ENCODE measurements around the gene PHF14.

PHF14 gene

DNA sequence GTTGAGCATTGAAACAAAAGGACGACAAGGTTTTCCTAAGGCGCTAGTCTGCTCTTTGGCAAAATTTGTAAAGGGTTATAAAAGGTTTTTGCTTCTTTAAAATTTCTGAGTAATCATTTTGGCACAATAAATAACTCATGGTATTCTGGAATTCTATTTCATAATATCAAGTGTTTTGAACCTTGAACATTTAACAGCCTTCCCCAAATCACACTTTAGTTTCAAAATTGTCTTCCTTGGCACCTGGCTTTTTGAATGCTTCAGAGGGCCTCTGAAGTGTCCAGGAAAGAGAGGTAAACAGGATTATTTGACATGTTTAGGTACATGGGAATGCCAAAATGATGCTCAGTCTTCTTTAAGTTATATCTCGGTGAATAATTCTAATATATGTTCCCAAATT is 220.8 kb downstream of the PHF14 start:
- no peak for TF ChIP-seq CTCF (IDR thresholded peaks at IDR 0.05; ENCODE audit: insufficient read depth, low read depth, low read length, missing control alignments)
- DNase-seq (ENCODE audit: low read depth): no peak

GRCh38 chr7:11195502-11195901 is 221.8 kb downstream of the PHF14 start:
- H3K4me3 ChIP-seq (ENCODE audit: low read length): no peak overlapping the region
- no peak for DNase-seq (ENCODE audit: low read depth)
- TF ChIP-seq CTCF (IDR thresholded peaks at IDR 0.05; ENCODE audit: insufficient read depth, low read depth, low read length, missing control alignments): no peak

More for the DNA sequence above, 220.8 kb downstream of the PHF14 start:
- H3K4me3 ChIP-seq (ENCODE audit: low read length): no peak overlapping the region

DNA sequence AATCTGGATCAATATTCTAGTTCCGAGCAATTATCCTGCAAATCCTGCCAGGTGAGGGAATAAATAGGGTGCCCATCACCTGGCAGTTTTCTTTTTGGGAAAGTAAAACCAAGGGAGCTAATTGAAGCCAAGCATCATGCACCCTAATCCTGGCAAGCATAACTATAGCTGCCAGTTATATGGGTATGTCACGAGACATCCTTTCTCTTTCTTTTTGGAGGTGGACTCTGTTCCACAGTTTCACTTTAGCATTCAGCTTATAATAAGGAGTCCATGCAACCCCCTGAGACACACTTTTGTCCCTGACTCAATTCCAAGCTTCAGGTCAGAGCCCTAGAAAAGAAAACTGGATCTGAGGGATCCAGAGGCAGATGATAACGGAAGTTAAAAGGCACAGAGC is 222.5 kb downstream of the PHF14 start:
- TF ChIP-seq CTCF (IDR thresholded peaks at IDR 0.05; ENCODE audit: insufficient read depth, low read depth, low read length, missing control alignments): no peak
- DNase-seq (ENCODE audit: low read depth): no peak
- H3K4me3 ChIP-seq (ENCODE audit: low read length): no peak overlapping the region

GRCh38 chr7:11203224-11203623 is 229.6 kb downstream of the PHF14 start:
- no peak overlapping the region for H3K4me3 ChIP-seq (ENCODE audit: low read length)
- no peak for DNase-seq (ENCODE audit: low read depth)
- TF ChIP-seq CTCF (IDR thresholded peaks at IDR 0.05; ENCODE audit: insufficient read depth, low read depth, low read length, missing control alignments): no peak

GRCh38 chr7:11203683-11204082 is 230.0 kb downstream of the PHF14 start:
- no peak overlapping the region for H3K4me3 ChIP-seq (ENCODE audit: low read length)
- no peak for TF ChIP-seq CTCF (IDR thresholded peaks at IDR 0.05; ENCODE audit: insufficient read depth, low read depth, low read length, missing control alignments)
- DNase-seq (ENCODE audit: low read depth): no peak

GRCh38 chr7:11206177-11206899 is 232.7 kb downstream of the PHF14 start:
- no peak for TF ChIP-seq CTCF (IDR thresholded peaks at IDR 0.05; ENCODE audit: insufficient read depth, low read depth, low read length, missing control alignments)
- peak; percentile 5 for DNase-seq (ENCODE audit: low read depth)
- no peak overlapping the region for H3K4me3 ChIP-seq (ENCODE audit: low read length)

DNA sequence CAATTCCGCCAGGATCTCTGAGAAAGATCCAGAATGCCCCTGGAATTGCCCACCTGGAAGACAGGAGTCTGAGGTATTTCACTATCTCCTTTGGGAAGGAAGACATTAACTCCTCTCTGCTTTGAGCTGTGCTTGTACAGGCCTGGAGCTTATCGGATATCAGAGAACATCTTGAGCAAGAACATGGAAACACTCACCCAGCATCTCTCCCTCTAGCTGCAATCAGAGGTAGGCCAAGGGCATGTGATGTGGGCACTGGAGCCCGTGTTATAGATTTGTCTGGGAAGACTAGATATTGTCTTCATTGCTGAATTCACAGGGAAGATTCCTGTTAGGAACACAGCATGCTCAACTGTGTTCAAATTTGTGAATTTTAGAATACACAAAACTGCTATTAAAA is 233.9 kb downstream of the PHF14 start:
- no peak for DNase-seq (ENCODE audit: low read depth)
- TF ChIP-seq CTCF (IDR thresholded peaks at IDR 0.05; ENCODE audit: insufficient read depth, low read depth, low read length, missing control alignments): peak; percentile 16
- H3K4me3 ChIP-seq (ENCODE audit: low read length): no peak overlapping the region

Measured in epithelial cell of esophagus (primary cell).